Activated naive CD4-positive, alpha-beta T cell treated with anti-CD3 and anti-CD28 coated beads, Interleukin-2, amount 50 U/mL, for 24 hours (primary cell): ENCODE measurements around the gene BICRAL.

ENCODE experiments used
- H3K27ac Mint-ChIP-seq: one replicate; pipeline ENCODE4 v1.8.0; 2021; ENCODE audit warnings: mild to moderate bottlenecking, mixed read lengths
- H3K27me3 Mint-ChIP-seq: one replicate; pipeline ENCODE4 v1.8.0; 2021; ENCODE audit warnings: mixed read lengths
- H3K36me3 Mint-ChIP-seq: one replicate; pipeline ENCODE4 v1.8.0; 2021; ENCODE audit warnings: mixed read lengths
- H3K4me1 Mint-ChIP-seq: one replicate; pipeline ENCODE4 v1.8.0; 2021; ENCODE audit warnings: mixed read lengths
- H3K4me3 Mint-ChIP-seq: one replicate; pipeline ENCODE4 v1.8.0; 2021; ENCODE audit warnings: mild to moderate bottlenecking, mixed read lengths
- H3K9me3 Mint-ChIP-seq: one replicate; pipeline ENCODE4 v1.8.0; 2021; ENCODE audit warnings: mixed read lengths

Gene BICRAL

DNA sequence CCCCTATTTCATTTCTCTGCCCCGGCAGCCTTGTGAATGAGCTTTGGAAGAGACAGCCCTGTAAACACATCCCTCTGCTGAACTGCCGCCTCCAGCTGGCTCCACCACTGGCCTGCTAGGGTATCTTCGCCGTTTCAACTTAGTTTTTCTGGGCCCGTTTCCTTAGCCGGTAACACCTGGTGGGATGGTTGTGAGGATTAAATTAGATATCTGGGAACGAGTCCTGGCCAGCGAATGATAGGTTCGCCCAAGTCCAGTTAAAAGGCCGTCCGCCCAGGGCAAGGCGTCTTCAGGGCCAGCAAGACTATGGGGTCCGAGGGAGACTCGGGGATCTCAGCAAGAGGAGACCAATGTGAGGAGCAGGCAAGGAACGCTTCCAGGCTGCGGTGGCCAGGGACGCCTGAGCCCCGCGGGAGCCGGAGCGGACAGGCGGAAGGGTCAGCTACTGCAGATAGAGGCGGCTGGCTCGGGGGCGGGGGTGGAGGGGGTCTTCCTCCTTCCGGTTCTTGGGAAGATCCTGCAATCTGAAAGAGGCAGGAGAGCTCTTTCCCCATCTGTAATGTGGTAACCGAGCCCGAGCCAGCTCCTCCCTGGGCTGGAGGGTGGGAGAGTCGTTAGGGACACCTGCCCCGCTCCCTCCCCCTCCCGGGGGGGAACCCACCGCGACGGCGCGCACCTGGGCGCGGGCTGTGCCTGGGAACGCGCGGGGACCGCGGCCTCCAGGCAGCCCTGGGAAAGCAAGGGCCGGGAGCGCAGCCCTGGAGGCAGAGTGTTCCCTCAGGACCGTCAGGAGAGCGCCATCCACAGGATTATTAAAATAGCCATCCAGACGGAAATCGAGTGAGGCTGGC, 129.5 kb downstream of the BICRAL start:
- no peaks in the 10 kb centered on the region for H3K9me3 Mint-ChIP-seq
- H3K27me3 Mint-ChIP-seq, result peaks cover 6% of the 10 kb centered on the region
- no peaks in the 10 kb centered on the region for H3K36me3 Mint-ChIP-seq
- H3K4me1 Mint-ChIP-seq, result peaks cover 4% of the 10 kb centered on the region
- peak overlapping the region; percentile 70 for H3K4me3 Mint-ChIP-seq
- no peak overlapping the region for H3K27ac Mint-ChIP-seq

- H3K36me3 Mint-ChIP-seq, result no peaks in the 10 kb centered on the region
- peaks cover 6% of the 10 kb centered on the region for H3K27me3 Mint-ChIP-seq
- H3K4me3 Mint-ChIP-seq, result no peak overlapping the region
- peaks cover 4% of the 10 kb centered on the region for H3K4me1 Mint-ChIP-seq
- H3K27ac Mint-ChIP-seq, result no peak overlapping the region
- no peaks in the 10 kb centered on the region for H3K9me3 Mint-ChIP-seq
These were observed 132.7 kb downstream of the BICRAL start for GRCh38 chr6:42914546-42914945.

DNA sequence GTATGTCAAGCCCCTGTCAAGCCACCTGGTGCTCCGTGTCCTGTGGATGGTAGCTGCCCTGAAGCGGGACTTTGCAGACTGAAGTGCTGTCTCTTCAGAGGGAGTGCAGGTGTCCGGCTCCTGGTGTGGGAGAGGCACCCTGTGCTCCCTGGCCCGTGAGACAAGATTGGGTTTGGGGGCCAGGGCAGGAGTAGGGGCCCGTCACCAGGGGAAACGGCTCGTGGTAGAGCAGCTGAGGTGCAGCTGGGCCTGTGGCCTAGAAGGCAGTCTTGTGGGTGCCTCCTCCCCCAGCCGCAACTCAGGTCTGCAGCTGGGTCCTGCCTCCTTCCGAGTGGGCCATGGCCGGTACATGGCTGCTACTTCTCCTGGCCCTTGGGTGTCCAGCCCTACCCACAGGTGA, 133.9 kb downstream of the BICRAL start, which contains the start of gene PTCRA:
PTCRA (plus strand) TSS at position 322 of the 400 bp plus-strand sequence; CDS start at position 339, 17 bp downstream.
- Mint-ChIP-seq H3K4me3 (peak within 1 kb of the TSS; percentile 15), H3K9me3 (no peaks in the 10 kb centered on the region), H3K36me3 (no peaks in the 10 kb centered on the region), H3K27ac (no peak within 1 kb of the TSS), H3K27me3 (peaks cover 6% of the 10 kb centered on the region), H3K4me1 (peaks cover 4% of the 10 kb centered on the region)

DNA sequence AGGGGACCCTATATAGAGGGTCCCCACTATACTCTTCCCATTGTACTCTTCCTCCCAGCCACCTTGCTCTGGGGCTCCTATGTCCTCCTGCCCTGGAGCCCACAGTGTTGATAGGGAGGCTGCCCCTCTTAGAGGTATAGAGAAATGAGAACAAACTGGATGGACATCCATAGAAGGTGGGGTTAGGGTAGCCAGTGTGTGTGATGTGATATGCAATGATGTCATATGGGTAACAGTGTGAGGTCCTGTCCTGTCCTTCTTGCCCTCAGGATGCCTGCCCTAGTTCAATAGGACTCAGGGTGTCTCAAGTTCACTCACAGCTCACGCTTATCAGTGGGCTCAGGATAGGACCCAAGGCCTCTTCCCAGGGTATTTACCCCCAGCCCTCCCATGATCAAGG, 134.4 kb downstream of the BICRAL start:
- no peak overlapping the region for H3K27ac Mint-ChIP-seq

More for the DNA sequence above, 134.4 kb downstream of the BICRAL start:
- Mint-ChIP-seq H3K4me1 (peaks cover 2% of the 10 kb centered on the region), H3K27me3 (peaks cover 4% of the 10 kb centered on the region), H3K4me3 (no peak overlapping the region), H3K36me3 (no peaks in the 10 kb centered on the region), H3K9me3 (no peaks in the 10 kb centered on the region)
